ENCODE data around the gene HDAC8. TPM values are rescaled to one million over a fixed set of nuclear protein-coding genes. Genes with fewer than 3 reads are reported as not detected.
"Not testable (repeated sequence)": the region's sequence is repeated elsewhere in the genome, so short reads cannot be mapped to it uniquely, and the experiment has no call there.

The HDAC8 gene
- total RNA-seq, 1 experiment from 2014 or later = 68.8 TPM

- DNase-seq (ENCODE audit: low read depth) = no peak
Measured at GRCh38 chrX:72536542-72536941, 36.1 kb downstream of the HDAC8 start.

DNA sequence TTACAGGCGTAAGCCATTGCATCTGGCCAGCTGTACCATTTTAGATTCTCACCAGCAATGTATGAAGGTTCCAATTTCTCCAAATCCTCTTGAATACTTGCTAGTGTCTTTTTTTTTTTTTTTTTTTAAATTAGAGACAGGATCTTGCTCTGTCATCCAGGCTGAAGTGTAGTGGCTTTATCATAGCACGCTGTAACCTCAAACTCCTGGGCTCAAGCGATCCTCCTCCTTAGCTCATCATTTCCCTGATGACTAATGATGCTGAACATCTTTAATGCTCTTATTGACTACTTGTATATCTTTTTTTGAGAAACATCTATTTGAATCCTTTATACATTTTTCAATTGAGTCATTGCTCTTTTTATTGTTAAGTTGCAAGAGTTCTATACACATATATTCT is 40.3 kb downstream of the HDAC8 start:
- peak; percentile 13 for DNase-seq (ENCODE audit: low read depth)

DNA sequence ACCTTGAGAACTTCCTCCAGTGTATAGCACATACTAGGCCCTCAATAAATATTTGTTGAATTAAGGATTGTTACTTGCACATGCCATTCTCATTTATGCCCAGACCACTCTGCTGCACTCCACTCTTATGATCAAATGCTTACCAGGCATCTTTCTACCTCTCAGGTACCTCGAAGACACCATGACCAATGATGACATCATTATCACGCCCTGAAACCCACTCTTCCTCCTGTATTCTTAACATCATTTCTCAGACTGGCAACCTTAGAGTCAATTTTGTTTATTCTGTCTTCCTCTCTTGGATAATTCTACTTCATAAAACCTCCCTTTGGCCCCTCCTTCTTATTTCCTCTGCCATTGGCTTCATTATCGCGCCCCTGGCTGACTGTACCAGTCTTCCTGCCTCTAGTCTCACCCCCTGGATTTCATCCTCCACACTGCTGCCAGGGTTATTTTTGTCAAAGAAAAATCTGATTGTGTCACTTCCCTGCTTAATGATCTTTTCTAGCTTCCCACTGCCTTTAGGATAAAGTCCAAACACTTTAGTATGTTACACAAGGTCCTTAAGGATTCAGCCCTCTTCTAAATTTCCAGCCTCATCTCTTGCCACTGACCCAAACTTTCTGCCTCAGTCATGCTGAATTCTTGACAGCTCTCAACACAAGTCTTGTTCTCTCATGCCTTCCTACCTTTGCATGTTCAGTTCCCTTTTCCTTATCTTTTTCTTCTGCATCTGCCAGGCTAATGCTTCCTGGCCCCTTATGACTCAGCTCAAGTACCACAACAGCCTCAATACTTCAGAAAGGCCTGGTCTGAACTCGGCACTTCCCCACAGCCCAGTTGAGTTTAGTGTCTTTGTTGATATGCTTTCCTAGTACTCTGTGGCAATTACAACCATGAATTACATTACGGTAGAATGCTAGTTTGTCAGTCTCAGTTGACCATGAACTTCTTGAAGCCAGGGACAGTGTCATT is 45.8 kb downstream of the HDAC8 start:
- peak; percentile 16 for DNase-seq (ENCODE audit: low read depth)

- no peak for DNase-seq (ENCODE audit: low read depth)
Measured at GRCh38 chrX:72498782-72499181, 73.9 kb downstream of the HDAC8 start.

- DNase-seq (ENCODE audit: low read depth) = no peak
Measured at GRCh38 chrX:72495046-72495445, 77.6 kb downstream of the HDAC8 start.

DNA sequence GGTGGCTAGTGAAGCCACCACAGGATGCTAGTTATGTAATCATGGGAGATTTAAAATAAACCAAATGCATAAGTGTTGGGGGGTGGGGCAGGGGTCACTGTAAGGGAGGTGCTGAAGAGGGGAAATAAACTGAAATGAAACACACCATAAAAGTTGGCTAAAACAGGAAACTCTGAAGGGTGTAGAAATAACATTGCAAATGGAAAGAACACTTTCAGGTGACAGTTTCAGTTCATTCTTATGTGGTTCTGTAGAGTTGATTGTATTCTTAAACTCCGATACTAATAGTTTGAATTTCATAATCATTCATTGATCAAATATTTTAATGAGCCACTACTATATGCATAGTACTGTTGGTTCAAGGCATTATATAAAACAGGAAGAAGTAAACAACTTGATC is 80.1 kb downstream of the HDAC8 start:
- no peak for DNase-seq (ENCODE audit: low read depth)

- DNase-seq (ENCODE audit: low read depth) = not testable (repeated sequence)
Measured at GRCh38 chrX:72490221-72490620, 82.4 kb downstream of the HDAC8 start.

DNA sequence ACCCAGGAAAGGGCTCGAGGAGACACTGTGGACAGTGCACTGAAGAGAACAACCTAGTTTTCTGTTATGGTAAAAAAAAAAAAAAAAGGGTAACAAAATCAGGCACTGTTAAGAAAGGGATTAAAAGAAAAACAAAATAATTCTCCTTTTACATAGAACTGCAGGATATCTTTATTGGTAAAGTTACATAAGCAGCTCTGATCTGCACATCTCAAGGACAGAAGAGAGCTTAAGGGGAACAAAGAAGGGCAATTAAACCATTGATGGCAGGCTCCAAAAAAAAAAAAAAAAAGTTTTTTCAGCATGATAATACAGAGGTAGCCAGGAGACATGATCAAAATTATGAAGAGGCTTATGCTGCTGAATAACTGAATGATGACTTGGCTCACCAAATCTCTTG is 85.0 kb downstream of the HDAC8 start:
- DNase-seq (ENCODE audit: low read depth) = no peak

DNA sequence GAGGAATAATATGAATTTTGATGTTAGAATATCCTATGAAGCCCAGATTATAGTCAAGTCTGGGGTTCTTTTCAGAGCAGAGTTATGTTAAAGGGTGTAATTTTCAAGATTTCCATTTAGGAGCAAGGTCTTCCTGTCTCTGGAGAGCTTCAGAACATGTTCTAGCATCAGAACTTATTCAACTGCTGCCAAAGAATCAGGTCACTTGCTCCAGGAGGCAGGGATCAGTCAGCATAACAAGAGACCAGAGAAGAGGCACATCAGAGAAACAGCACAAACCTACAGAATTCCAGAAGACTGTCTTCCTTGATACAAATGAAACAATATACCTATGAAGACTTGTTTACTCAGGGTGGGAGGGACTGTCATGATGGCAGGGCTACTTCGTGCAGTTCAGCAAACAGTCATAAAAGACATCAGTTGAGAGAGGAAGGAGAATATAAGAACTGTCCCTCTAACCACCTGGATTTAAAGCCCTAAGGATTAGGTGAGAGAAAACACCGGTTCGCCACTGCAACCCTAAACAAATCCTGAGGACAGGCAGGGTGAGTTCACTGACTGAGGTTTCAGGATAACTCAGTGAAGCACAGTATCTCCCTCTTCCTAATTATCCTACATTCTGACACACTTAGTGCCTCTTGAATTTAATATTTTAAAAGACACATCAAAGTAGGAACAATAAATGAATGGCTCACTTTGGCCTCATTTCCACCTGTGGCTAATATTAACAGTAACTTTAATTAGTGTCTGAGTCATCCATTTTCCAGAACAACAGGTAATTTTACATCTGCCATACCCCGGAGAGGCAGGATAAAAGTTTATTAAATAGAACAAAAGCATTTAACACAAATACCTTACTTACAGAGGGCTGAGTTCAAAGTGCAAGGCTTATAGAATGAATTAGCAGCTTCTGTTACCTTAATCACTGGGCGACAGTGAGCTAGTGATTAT is 93.0 kb downstream of the HDAC8 start:
- no peak for DNase-seq (ENCODE audit: low read depth)

DNA sequence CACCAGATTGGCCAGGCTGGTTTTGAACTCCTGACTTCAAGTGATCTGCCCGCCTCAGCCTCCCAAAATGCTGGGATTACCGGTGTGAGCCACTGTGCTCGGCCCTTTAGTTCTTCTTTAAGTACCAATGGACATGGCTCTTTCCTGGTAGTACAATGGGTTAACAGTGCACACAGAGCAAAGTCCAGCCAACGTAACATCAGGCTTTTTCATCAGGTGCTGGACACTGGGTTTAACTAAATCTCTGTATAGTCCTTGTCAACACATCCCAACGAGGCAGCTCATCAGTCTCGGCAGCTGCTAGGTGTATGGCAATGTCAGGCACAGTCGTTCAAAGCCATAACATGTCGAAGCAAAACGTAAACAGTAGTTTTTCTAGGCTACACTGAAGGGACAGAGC is 93.8 kb downstream of the HDAC8 start:
- DNase-seq (ENCODE audit: low read depth) = no peak

- no peak for DNase-seq (ENCODE audit: low read depth)
Measured at GRCh38 chrX:72478351-72478750, 94.3 kb downstream of the HDAC8 start.

GRCh38 chrX:72477781-72478181 is 94.9 kb downstream of the HDAC8 start:
- no peak for DNase-seq (ENCODE audit: low read depth)

- DNase-seq (ENCODE audit: low read depth) = no peak
Measured at GRCh38 chrX:72477376-72477775, 95.3 kb downstream of the HDAC8 start.

GRCh38 chrX:72475952-72476668 is 96.5 kb downstream of the HDAC8 start:
- DNase-seq (ENCODE audit: low read depth) = peak; percentile 31

- DNase-seq (ENCODE audit: low read depth) = no peak
Measured at GRCh38 chrX:72475338-72475737, 97.3 kb downstream of the HDAC8 start.

GRCh38 chrX:72470532-72471223 is 102.0 kb downstream of the HDAC8 start:
- DNase-seq (ENCODE audit: low read depth) = no peak

DNA sequence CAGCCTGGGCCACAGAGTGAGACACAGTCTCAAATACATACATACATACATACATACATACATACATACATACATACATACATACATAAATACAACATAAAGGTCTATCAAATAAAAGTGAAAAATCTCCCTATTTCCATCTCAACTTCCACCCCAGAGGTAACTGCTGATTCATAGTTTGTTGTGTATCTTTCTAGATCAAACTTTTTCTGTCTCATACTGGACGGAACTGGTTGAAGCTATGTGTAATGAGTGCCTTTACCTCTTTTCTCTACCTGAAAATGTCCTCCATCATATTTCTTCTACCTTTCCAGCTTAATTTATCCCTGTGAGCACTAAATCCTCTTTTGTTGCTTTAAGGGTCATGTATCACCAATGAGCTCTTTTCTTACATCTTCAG is 102.5 kb downstream of the HDAC8 start:
- DNase-seq (ENCODE audit: low read depth) = no peak

DNA sequence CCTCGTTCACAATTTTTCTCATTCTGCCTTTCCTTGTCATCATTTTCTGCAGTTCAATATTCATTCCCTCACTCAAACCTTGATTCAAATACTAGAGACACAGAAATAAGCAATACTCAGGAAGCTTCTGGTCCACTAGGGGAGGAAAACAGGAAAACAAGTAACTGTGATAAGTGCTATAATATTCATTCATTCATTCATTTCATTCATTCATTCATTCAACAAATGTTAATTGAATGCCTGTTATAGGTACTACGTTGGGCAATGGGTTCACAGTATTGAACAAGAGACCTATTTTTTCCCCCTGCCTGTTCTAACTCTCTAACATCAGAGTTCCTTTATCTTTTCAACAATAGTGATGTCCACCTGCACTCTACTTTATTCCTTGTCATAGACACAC is 104.0 kb downstream of the HDAC8 start:
- DNase-seq (ENCODE audit: low read depth) = no peak

DNA sequence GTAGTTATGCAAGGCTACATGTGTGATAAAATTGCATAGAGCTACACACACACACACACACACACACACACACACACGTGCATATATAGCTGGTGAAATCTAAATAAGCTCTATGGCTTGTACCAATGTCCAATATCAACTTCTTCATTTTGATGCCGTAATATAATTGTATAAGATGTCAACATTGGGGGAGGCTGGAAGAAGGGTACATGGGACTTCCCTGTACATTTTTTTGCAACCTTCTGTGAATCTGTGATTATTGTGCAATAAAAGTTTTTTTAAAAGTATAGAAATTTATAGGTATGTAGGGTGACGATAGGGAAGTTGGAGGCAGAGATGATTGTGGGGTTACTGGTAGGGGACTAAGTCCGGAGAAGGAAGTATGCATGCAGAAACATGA is 105.5 kb downstream of the HDAC8 start:
- no peak for DNase-seq (ENCODE audit: low read depth)

DNA sequence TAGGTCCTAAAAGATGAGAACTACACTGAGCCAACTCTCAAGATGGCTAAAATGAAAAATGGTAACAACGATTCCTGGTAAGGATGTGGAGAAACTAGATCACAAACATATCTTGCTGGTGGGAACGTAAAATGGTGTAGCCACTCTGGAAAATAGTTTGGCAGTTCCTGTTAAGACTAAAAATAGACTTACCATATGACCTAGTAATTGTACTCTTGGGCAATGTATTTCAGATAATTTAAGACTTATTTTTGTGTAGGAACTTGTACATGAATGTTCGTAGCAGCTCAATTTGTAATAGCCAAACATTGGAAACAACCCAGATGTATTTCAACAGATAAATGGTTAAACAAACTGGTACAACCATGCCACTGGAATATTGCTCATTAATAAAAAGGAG is 106.2 kb downstream of the HDAC8 start:
- DNase-seq (ENCODE audit: low read depth) = no peak

- no peak for DNase-seq (ENCODE audit: low read depth)
Measured at GRCh38 chrX:72465889-72466288, 106.8 kb downstream of the HDAC8 start.
